ENCODE measurements around the gene ZYX.

ZYX gene

DNA sequence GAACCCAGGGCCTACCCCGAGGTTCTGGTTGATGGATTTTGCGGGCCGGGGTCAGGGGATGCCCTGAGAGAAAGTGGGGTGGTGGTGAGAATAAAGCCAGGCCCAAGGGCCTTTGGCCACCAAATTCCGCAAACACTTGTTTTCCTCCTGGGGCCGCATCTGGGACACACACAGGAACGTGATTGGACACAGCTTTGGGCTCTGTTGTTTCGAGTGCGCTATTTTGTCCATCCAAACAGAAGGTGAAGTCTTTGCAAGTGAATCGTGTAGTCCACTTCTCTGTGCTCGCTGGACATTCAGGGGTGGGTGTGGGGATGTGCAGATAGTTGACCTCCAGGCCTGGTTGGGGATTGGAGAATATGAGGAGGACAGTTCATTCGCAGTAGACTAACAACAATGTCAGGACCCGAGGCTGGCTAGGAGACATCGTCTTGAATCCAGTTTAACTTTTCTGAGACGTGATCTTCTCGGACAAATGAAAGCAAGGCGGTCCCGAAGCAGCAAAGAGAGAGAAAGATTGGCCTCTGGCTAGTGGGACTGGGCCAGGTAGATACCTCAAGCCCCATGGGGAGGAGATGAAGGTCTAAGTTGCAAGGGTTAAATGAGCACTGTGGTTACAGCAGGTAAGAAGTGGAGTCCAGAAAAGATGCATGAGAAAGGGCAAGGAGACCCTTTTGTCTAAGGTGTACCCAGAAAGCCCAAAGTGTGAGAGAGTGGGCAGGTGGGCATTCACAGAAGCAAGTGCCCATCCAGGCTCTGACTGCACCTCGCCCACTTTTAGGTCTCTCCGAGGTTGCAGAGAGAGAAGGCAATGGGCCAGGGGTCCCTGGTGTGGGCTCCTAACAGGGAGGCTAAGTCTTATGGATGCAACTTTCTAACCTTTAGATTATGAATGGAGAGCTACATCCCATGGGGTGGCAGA, 17.9 kb upstream of the ZYX start:
- no peak for DNase-seq

DNA sequence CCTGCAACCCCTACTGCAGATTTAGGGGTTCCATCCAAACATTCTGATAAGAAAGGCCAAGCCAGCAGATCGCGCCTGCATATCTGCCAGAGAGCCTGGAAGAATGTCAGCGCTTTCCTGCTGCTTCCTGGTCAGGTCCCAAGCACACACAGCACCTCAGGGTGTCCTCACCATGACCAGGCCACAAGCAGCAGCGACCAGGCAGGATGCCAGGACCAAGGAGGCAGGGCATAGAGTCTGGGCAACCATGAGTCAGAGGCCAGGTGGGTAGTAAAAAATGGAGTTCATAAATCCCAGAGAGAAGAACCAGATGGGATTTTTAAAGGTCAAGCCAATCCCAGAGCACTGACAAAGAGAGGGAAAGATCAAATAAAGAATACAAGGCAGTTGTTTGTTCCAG, 13.2 kb upstream of the ZYX start:
- no peak for DNase-seq

DNA sequence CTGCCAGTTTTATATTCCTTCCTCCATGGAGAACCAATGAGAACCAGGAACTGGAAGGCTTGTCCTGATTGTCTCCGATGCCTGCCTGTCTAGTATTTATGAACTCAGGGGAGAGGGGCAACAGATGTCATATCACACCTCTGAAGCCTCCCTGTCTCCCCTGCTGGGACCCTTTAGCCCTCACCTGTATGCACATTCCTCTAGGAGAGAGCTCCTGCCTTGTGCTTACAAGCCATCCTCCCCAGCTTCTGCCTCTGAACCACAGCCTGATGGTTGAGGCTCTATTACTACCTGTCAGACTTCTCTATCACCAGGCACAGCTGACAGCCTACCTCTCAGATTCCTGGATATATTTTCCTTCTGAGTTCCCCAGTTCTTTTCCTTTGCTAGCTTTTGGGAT, 12.8 kb upstream of the ZYX start:
- no peak for DNase-seq

DNA sequence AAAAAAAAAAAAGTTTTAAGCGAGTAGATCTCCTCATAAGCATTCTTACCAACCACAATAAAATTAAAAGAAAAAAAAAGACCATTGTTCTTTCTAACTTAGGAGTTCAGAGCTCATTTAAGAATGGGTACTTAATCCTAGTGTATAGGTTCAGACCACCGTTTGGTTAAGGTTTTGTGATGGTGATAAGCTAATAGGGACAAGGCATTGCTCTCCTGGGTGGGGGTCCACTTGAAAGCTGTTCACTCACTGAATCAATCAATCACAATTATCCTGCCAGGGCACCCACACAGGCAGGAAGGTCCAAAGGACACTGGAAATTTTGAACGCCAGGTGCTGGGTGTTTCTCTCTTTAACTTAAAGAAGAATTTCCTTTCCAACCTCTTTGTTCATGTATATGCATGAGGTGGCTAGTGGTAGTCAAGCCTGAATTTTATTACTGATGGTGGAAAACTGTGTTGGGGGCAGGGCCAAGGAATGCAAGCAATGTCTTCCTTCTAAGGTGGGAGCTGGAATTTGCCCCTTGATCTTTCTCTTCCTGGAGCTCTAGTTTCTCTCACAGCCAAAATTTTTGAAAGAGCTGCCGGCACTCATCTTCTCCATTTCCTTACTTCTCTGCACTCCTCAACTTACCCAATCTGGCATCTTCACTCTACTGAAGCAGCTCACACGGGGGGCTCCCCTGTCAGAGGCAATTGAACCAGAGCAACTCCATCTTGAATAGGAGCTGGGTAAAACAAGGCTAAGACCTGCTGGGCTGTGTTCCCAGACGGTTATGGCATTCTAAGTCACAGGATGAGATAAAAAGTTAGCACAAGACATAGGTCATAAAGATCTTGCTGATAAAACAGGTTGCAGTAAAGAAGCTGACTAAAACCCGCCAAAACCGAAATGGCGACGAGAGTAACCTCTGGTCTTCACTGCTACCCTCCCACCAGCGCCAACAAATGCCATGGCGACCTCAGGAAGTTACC, 11.2 kb upstream of the ZYX start:
- DNase-seq: no peak

DNA sequence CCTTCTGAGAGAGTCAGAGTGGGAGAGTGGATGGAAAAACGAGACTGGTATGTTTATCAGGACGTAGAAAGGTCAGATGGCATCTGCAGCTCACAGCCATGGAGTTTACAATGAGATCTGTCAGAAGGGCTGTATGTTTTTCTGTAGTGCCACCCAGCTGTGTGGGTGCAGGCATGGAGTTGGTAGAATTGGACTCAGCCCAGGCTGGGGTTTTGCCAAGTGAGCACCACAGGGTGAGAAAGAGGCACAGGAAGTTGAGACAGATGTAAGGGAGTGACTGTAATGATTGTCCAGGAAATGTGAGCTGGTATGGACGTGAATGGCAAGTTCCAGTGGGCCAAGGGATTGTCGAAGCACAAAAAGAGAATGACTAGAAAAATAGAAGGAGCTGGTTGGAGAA, 9.1 kb upstream of the ZYX start:
- no peak for DNase-seq

DNA sequence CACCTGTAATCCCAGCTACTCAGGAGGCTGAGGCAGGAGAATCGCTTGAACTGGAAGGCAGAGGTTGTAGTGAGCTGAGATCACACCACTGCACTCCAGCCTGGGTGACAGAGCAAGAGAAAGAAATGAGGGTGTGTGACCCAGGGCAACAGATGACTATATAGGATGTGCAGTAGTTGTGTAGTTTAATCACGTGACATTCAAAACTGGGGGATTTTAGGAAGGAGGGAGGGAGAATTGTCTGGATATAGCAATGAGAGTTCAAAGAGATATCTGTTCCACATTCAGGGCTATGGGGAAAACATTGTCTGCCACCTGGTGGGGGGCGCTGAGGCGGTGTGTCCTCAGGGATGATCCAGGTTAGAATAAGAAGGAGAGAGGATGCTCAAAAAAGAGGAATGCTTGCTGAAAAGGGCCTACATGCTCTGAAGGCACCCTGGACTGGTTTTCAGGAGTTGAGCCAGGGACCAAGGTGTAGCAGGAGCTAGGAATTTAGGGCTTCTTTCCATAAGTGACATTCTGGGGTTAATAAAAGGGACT, 7.8 kb upstream of the ZYX start:
- no peak for DNase-seq

DNA sequence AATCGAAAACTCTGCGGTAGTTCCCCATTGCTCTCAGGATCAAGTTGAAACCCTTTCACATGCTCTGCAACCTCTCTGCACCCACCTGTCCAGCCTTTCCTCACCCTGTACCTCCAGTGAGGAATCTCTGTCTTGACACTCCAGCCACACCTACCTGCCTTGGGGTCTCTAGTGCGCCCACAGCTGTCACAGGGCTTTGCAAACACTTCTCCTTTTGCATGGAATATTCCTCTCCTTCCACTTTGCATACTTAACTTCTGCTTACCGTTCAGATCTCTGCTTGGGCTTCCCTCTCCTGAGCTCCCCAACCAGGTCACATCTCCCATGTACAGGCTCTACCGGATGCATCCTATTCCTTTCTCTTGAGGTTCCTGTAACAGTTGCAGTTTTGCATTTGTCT, 6.6 kb upstream of the ZYX start:
- DNase-seq: no peak

DNA sequence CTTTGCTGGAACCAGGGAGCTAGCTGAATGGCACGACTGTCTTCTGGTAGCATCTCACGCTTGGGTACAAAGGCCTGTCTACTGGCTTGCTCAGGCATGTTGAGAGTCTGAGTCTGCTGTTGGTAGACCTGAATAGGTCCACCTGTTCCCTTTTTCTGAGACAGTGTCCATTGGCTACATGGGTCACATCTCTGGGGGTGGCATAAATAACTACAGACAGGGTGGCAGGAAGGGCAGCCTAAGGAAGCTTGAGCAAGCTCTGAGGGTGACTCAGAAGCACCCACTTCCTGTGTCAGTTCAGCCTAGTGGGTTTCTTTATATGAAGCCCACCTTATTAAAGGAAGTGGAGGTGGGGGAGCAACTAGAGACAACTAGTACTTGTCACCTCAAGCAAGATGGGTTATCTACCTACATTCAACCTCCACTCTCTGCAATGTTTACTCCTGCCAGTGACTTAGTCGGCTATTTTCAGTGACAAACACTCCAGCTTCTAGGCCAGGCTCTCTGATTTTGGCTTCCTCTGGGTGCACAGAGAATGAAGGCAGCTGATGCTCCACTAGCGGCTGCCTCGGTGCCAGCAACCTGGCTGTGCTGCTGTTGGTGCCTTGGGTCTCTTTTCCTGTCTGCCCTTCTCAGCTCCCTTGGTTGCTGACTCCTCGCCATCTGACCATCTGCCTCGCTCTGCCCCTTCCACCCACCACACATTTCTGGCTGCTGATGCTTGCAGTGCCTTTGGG, 5.7 kb upstream of the ZYX start:
- no peak for DNase-seq

DNA sequence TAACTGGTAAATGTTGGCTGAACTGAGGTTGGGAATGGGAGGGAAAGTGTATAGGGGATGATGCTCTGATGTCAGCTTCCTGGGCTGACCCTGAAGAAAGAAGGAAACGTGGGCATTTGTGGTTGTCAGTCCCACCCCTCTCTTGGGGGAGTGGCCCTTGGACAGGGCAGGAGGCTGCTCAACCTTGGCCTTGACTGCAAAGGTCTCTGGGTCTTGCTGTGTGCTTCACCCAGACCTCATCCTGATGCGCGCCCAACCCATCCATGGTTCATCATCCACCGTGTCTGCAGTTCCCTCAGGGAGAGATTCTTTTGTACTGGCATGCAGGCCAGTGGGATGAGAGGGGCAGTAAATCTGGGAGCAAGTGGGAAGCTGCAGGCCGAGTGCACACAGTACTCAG, 4.7 kb upstream of the ZYX start:
- no peak for DNase-seq

DNA sequence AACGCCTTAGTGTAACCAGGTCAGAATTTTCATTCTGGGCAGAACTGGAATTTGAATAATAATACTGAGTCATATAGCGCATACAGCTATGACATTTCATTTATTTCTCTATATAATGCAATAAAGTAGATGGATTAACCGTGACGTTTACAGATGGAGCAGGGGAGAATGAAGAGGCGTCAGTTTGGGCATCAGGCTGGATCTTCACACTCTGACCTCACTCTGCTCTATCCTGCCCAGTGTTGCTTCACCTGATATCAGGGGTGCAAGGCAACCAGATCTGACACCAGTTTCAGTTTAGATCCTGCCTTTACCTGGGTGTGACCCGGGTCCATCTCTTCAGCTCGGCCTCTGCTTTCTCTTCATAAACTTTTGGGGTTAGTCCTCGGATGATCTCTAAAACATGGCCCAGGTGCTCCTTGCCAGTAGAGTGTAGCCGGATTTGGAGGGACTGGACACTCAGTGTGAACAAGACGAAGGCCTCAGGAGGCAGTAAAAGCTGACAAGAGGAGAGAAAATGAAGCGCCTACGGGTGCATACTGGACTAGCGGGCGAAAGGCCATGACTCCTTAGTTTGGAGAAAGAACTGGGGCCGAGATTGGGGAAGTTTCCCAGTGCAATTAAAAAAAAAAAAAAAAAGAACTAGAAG, 1.4 kb upstream of the ZYX start:
- no peak for DNase-seq

DNA sequence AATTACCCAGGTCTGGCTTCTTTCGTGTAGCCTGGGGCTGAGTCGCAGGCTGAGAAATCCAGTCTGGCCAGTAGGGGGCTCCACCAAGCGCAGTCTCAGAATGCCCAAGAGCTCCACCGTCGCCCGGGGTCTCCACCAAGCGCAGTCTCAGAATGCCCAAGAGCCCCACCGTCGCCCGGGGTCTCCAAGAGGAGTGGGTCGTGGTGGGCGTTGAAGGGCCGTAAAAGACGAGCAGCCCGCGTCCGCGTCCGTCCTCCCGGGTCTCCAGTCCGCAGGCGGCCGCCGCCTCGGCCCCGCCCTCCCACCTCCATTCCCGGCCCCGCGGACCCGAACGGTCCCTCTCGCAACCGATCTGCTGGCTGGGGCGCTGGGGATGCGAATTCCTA, 892 bp upstream of the ZYX start:
- DNase-seq: peak; percentile 93

DNA sequence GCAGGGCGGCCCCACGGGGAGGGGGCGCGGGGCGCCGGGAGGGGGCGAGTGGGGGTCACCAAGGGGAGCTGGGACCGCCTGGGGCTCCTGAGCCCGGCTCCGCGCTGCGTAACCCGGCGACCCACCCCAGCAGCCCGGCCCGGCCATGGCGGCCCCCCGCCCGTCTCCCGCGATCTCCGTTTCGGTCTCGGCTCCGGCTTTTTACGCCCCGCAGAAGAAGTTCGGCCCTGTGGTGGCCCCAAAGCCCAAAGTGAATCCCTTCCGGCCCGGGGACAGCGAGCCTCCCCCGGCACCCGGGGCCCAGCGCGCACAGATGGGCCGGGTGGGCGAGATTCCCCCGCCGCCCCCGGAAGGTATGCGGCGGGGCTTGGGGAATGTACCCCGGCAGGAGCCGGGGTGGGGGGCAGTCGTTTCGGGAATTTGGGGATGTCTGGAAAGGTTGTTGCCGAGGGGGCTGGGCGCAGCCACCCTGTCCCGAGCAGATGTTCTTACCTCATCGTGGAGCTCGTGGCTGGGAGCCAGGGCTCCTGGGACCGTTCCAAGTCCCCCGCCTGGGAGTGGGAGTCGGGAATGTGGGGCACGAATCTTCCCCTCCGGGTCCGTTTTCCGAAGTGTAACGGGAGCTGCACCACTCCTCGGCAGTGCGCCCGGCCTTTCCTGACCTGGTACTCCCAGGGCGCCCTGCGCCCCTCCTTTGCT, 431 bp downstream of the ZYX start:
- peak; percentile 92 for DNase-seq

DNA sequence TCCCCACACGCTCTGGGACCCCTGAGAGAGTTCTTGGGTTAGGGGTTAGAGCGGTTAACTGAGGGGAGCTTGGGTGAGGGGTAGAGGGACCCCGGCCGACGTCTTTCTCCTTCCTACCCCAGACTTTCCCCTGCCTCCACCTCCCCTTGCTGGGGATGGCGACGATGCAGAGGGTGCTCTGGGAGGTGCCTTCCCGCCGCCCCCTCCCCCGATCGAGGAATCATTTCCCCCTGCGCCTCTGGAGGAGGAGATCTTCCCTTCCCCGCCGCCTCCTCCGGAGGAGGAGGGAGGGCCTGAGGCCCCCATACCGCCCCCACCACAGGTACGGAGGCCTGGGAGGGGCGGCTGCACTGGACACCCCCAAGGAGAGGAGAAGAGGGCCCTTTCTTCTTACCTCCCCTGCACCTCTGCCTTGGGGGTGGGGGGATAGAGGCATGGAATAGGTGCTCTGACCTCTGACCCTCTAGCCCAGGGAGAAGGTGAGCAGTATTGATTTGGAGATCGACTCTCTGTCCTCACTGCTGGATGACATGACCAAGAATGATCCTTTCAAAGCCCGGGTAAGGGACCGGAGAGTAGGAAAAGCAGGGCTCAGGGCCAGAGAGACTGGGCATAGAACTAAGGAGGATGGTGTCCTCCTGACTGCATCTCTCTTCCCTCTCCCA, 1.1 kb downstream of the ZYX start:
- DNase-seq: no peak

DNA sequence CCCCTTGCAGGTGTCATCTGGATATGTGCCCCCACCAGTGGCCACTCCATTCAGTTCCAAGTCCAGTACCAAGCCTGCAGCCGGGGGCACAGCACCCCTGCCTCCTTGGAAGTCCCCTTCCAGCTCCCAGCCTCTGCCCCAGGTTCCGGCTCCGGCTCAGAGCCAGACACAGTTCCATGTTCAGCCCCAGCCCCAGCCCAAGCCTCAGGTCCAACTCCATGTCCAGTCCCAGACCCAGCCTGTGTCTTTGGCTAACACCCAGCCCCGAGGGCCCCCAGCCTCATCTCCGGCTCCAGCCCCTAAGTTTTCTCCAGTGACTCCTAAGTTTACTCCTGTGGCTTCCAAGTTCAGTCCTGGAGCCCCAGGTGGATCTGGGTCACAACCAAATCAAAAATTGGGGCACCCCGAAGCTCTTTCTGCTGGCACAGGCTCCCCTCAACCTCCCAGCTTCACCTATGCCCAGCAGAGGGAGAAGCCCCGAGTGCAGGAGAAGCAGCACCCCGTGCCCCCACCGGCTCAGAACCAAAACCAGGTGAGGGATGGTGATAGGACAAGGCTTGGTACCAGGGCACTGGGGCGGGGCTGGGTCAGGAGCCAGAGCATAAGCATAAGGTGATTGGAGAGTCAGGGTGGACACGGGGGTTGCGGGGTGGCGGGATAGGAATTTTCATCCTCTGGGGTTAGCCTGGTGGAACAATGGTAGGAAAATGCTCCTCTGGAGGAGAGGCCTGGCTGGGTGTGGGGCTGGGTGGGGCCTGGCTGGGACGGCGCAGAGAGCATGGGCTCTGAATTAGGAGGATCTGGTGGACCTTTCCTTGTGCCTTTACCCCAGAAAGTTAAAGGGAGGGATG, 1.9 kb downstream of the ZYX start:
- DNase-seq: no peak

DNA sequence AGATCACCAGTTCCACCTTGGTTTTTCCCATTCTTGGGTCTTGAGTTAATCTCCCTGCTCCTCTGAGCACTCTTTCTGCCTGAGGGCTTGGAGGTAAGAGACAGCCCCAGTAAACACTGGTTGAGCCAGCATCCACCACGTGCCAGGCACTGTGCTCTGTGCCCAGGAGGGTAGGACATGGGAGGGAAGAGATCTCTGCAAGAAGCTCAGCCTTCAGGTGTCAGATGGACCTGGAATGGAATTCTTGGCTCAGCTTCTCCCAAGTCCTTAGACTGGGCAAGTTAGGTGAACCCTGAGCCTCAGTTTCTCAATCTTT, 2.5 kb downstream of the ZYX start:
- no peak for DNase-seq

DNA sequence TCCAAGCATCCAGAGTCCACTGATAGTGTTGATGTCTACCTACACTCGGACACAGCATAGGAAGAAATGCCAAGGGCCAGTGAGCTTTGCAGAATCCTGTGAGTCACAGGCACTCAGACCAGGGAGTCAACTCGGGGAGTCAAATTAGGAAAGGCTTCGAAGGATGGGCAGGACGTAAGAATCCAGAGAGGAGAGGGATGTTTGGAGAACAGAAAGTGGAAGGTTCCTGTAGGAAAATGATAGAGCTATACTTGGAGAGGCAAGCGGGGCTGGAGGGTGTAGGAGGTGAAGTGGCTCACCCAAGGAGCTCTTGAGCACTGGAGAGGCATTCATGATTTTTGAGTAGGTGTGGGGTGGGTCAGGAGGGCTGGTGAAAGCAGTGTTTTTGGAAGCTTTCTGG, 3.0 kb downstream of the ZYX start:
- DNase-seq: no peak

DNA sequence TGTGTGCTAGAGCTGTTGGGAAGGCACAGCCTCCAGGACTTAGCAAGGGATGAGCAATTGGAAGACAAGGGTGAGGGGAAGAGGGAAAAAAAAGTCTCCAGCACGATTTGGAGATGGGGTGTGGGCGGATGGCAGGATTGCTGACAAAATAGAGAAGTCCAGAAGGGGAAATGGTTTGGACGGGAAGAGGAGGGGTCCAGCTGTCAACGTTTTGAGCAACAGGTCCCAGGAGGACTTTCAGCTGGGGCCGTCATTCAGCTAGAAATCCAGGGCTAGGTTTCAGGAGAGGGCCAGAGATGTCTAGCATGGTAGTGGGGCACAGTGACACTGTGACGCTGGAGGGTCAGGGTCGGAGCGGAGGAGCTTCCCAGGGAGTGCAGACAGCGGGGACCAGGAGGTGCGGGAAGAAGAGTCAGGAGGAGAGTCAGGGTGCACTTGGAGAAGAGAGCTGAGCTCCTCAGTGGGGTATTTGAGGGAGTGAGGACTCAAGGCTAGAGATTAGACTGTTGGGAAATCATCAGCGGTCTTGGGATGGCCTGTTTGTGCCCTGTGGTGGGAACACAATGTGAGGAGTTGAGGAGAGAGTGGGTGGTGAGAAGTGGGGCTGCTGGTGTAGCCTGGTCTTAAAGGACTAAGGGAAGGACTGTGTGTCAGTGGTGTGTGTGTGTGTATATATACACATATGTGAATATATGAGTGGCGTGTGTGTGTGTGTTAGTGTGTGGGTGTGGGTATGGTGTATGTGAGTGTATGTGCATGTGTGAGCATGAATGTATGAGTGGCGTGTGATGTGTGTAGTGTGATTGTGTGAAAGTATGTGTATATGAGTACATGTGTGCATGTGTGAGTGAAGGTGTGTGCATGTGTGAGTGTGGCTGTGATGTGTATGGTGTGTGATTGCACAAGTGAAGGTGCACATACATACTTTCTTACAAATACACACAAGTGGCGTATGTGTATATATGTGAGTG, 3.8 kb downstream of the ZYX start:
- peak; percentile 60 for DNase-seq

DNA sequence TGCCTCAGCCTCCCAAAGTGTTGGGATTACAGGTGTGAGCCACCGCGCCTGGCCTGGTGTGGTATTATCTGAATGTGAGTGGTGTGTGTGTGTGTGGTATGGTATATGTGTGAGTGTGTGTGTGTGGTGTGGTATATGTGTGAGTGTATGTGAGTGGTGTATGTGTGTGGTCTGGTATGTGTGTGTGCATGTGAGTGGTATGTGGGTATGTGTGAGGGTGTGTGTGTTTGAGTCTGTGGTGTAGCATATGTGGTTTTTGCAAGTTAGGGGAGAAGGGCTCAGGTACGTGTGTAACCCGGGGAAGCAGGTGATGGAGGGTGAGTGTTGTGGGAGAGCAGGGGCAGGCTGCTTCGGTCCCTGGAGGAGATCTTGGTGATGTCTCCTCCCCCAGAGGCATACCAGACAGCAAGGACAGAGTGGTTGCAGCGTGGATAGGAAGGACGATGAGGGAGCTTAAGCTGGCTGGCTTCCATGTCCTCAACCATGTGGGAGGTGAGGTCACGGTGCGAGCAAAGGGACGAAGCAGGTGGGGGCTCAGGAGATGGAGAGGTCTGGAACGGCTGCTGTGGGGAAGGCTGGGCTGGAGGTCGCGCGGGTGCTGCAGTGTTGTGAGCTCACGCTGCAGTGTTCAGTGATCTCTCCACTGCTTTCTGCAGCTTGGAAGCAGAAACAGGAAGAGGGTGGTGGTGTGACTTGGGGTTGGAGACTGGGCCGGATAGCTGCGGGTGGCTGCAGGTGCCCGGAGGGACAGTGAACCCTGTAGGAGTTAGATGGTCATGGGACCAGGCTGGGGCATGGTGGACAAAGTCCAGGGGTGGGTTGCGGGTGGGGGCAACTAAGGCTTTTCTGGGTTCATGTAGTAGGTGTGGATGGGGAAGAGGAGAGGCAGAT, 5.0 kb downstream of the ZYX start:
- peak; percentile 38 for DNase-seq

Measured in femur (tissue), 1 donor.